HEK293 (cell line): ENCODE results near the gene KRT14.

ENCODE experiments used
- CTCF ChIA-PET: fragments of 350-600 bp; formaldehyde crosslinking; extraction: SDS; loops from one replicate; lab custom pipeline; 2021; ENCODE audit warnings: antibody characterized with exemption; lab: Yijun Ruan, JAX
- POLR2A ChIA-PET: fragments of 300-600 bp; formaldehyde crosslinking; extraction: SDS; loops from one replicate; lab custom pipeline; 2020; ENCODE audit warnings: antibody characterized with exemption, inconsistent platforms; lab: Yijun Ruan, JAX
- H3K27ac ChIP-seq: fragments of 200-500 bp; sonication (Bioruptor generic); 2 replicates; pipeline ENCODE4 v1.5.1; 2014; ENCODE audit warnings: low read depth, low read length, control low read depth, inconsistent platforms; ENCODE audit errors: extremely low read depth
- H3K36me3 ChIP-seq, 2 experiments: fragments of 200-500 bp in 1 of 2; sonication (Bioruptor generic) in 1 of 2; 1 replicate in 1 of 2; 2 replicates in 1 of 2; pipeline ENCODE4 v1.5.1; 2014 to 2017; ENCODE audit warnings: inconsistent platforms in 2 of 2, low read length in 2 of 2; ENCODE audit not compliant: control insufficient read depth in 2 of 2, insufficient read depth in 1 of 2
- H3K4me1 ChIP-seq: fragments of 200-500 bp; sonication (Bioruptor generic); 2 replicates; pipeline ENCODE4 v1.5.1; 2014; ENCODE audit warnings: mild to moderate bottlenecking, low read length, inconsistent platforms; ENCODE audit not compliant: control insufficient read depth, insufficient read depth
- H3K4me3 ChIP-seq: 2 replicates; pipeline ENCODE4 v1.5.1; 2011; ENCODE audit warnings: low read depth, mild to moderate bottlenecking, control low read depth, low read length, moderate library complexity
- H3K9me3 ChIP-seq: fragments of 200-500 bp; sonication (Bioruptor generic); 2 replicates; pipeline ENCODE4 v1.5.1; 2014; ENCODE audit warnings: low read depth, low read length, inconsistent platforms; ENCODE audit not compliant: control insufficient read depth, insufficient read depth
- EGR2 ChIP-seq: fragments of 450-650 bp; formaldehyde crosslinking; IDR thresholded peaks from 2 replicates; pipeline ENCODE4 v1.5.1; 2016; ENCODE audit warnings: low read depth, missing biosample characterization, missing genetic modification characterization
- GLI4 ChIP-seq: fragments of 450-650 bp; formaldehyde crosslinking; IDR thresholded peaks from 2 replicates; pipeline ENCODE4 v1.5.1; 2016; ENCODE audit warnings: missing biosample characterization, missing genetic modification characterization
- KLF8 ChIP-seq: fragments of 450-650 bp; formaldehyde crosslinking; IDR thresholded peaks from 2 replicates; pipeline ENCODE4 v1.5.1; 2016; ENCODE audit warnings: missing biosample characterization, missing genetic modification characterization
- OSR2 ChIP-seq: fragments of 450-650 bp; formaldehyde crosslinking; IDR thresholded peaks from 2 replicates; pipeline ENCODE4 v1.5.1; 2016; ENCODE audit warnings: missing biosample characterization, missing genetic modification characterization
- SETDB1 ChIP-seq: IDR thresholded peaks from one replicate; pipeline ENCODE4 v1.6.1; 2017; ENCODE audit warnings: mild to moderate bottlenecking, low read length, moderate library complexity, mixed read lengths; ENCODE audit not compliant: insufficient read length
- ZBTB17 ChIP-seq: fragments of 450-650 bp; formaldehyde crosslinking; IDR thresholded peaks from 2 replicates; pipeline ENCODE4 v1.5.1; 2016; ENCODE audit warnings: missing biosample characterization, missing genetic modification characterization
- ZFP3 ChIP-seq: fragments of 450-650 bp; formaldehyde crosslinking; IDR thresholded peaks from 2 replicates; pipeline ENCODE4 v1.5.1; 2016; ENCODE audit warnings: low read depth, missing biosample characterization, missing genetic modification characterization
- ZFP41 ChIP-seq: fragments of 450-650 bp; formaldehyde crosslinking; IDR thresholded peaks from 2 replicates; pipeline ENCODE4 v1.5.1; 2016; ENCODE audit warnings: missing biosample characterization, missing genetic modification characterization, borderline replicate concordance
- ZNF202 ChIP-seq: fragments of 450-650 bp; formaldehyde crosslinking; IDR thresholded peaks from 2 replicates; pipeline ENCODE4 v1.5.1; 2016; ENCODE audit warnings: missing biosample characterization, missing genetic modification characterization, borderline replicate concordance
- ZNF214 ChIP-seq: fragments of 450-650 bp; formaldehyde crosslinking; IDR thresholded peaks from 2 replicates; pipeline ENCODE4 v1.5.1; 2017; ENCODE audit warnings: missing biosample characterization, mild to moderate bottlenecking, missing genetic modification characterization, borderline replicate concordance
- ZNF324 ChIP-seq: fragments of 450-650 bp; formaldehyde crosslinking; IDR thresholded peaks from 2 replicates; pipeline ENCODE4 v1.5.1; 2016; ENCODE audit warnings: missing biosample characterization, missing genetic modification characterization
- ZNF423 ChIP-seq: fragments of 450-650 bp; formaldehyde crosslinking; IDR thresholded peaks from 2 replicates; pipeline ENCODE4 v1.5.1; 2016; ENCODE audit warnings: missing biosample characterization, missing genetic modification characterization
- ZNF433 ChIP-seq: fragments of 450-650 bp; formaldehyde crosslinking; IDR thresholded peaks from 2 replicates; pipeline ENCODE4 v1.5.1; 2016; ENCODE audit warnings: missing biosample characterization, missing genetic modification characterization, low read depth
- ZNF501 ChIP-seq: fragments of 450-650 bp; formaldehyde crosslinking; IDR thresholded peaks from 2 replicates; pipeline ENCODE4 v1.5.1; 2016; ENCODE audit warnings: missing biosample characterization, missing genetic modification characterization
- ZNF555 ChIP-seq: fragments of 450-650 bp; formaldehyde crosslinking; conservative IDR thresholded peaks from 2 replicates; pipeline ENCODE4 v1.5.1; 2017; ENCODE audit warnings: missing biosample characterization, mild to moderate bottlenecking, missing genetic modification characterization, inconsistent platforms
- ZNF571 ChIP-seq: fragments of 450-650 bp; formaldehyde crosslinking; IDR thresholded peaks from 2 replicates; pipeline ENCODE4 v1.5.0; 2017; ENCODE audit warnings: missing biosample characterization, missing genetic modification characterization
- ZNF610 ChIP-seq: fragments of 450-650 bp; formaldehyde crosslinking; IDR thresholded peaks from 2 replicates; pipeline ENCODE4 v1.5.1; 2016; ENCODE audit warnings: missing biosample characterization, missing genetic modification characterization, borderline replicate concordance
- ZNF621 ChIP-seq: fragments of 450-650 bp; formaldehyde crosslinking; IDR thresholded peaks from 2 replicates; pipeline ENCODE4 v1.5.1; 2017; ENCODE audit warnings: missing biosample characterization, missing genetic modification characterization
- ZNF660 ChIP-seq: fragments of 450-650 bp; IDR thresholded peaks from 2 replicates; pipeline ENCODE4 v1.5.1; 2018; ENCODE audit warnings: missing biosample characterization, mild to moderate bottlenecking, missing genetic modification characterization
- TF ChIP-seq, protein P1 (sequence below): fragments of 450-650 bp; formaldehyde crosslinking; IDR thresholded peaks from 2 replicates; pipeline ENCODE4 v1.5.1; 2016; ENCODE audit warnings: missing biosample characterization, missing genetic modification characterization, borderline replicate concordance
- TF ChIP-seq, protein P2 (sequence below): fragments of 450-650 bp; IDR thresholded peaks from 2 replicates; pipeline ENCODE4 v1.5.1; 2018; ENCODE audit warnings: missing biosample characterization, mild to moderate bottlenecking, missing genetic modification characterization
- TF ChIP-seq, protein P3 (sequence below): fragments of 450-650 bp; formaldehyde crosslinking; IDR thresholded peaks from 2 replicates; pipeline ENCODE4 v1.5.1; 2016; ENCODE audit warnings: missing biosample characterization, missing genetic modification characterization
- TF ChIP-seq, protein P4 (sequence below): fragments of 450-650 bp; formaldehyde crosslinking; optimal IDR thresholded peaks from 2 replicates; pipeline ENCODE3; 2016; ENCODE audit warnings: missing biosample characterization, mild to moderate bottlenecking, missing genetic modification characterization

Gene KRT14

DNA sequence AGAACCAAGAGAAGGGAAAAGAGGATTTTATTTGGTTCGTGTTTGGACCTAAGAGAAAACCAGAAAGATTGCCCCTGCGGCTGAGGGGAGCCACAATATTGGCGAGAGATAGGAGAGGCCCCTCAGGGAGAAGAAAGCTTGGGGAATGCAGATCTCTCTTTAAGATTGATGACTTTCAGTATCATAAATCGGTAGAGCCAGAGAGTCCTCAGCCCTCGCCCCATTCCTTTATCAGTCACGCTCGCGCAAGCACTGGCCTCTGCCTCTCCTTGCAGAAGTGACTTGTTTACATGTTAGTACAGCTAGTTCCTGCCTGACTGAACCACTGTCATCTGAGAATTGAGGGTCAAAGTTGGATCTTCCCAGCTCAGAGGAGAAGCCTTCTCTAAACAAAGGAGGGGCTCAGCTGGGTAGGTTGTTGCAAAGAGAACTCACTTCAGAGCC lies 37.1 kb downstream of the KRT14 start:
- Histone ChIP-seq H3K27ac (no peak overlapping the region; the same call in 1 of the 2 replicates), H3K4me1 (no peaks in the 10 kb centered on the region)

DNA sequence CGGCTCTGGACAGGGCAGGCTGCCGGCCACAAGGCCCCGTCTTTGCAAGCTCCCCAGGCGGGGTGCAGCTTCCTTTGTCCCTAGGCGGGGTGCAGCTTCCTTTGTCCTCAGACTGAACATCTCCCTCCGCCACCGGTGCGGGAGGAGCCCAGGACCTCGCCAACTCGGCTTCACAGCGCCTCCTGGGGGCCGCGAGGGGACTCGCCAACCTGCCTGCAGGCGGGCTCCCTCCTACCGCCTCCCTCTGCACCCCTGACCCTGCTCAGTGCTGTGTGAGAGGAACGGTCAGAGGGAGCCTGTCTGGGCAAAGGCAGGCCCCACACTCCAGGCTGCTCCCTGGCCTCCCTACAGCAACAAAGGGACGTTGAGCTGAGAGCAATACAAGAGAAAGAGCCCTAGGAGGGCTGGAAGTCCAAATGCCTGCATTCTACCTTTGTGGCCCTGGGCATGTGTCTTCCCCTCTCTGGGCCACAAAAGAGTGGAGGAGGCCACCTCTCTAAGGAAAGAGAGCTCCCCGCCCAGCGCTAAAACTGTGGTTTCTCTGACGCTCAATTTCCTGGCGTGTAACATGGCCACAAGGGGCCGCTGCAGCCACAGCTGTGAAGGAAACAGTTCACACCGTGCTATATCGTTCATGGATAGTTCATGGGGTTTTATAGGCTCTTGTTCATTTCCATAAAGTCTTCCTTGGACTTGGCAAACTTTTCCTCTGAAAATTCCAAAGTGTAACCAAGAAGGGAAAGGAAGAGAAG lies 37.7 kb downstream of the KRT14 start:
- no peak overlapping the region for H3K4me3 ChIP-seq
- H3K27ac ChIP-seq = peak overlapping the region; percentile 38
- ChIA-PET CTCF (interaction anchor here (0.5 to 16.6 kb wide), 131 partner anchors 10 to 1167 kb away, joined by 3 to 546 read pairs (median 5); partner anchors contain the start of genes KRT13, KRT15, KRT17 and KRT19), POLR2A (interaction anchor here (0.6 to 2.0 kb wide), 10 partner anchors 9 to 639 kb away, joined by 3 to 10 read pairs (median 4); partner anchors contain the start of genes EIF1 and KRT19)
- H3K9me3 ChIP-seq = no peaks in the 10 kb centered on the region
- H3K4me1 ChIP-seq = no peaks in the 10 kb centered on the region
- H3K36me3 ChIP-seq = no peaks in the 10 kb centered on the region
- no peak; the same call in 1 of the 2 replicates for TF ChIP-seq ZNF324
- no peak for TF ChIP-seq OSR2 (tag by site-specific recombination)
- TF ChIP-seq, protein P1, sequence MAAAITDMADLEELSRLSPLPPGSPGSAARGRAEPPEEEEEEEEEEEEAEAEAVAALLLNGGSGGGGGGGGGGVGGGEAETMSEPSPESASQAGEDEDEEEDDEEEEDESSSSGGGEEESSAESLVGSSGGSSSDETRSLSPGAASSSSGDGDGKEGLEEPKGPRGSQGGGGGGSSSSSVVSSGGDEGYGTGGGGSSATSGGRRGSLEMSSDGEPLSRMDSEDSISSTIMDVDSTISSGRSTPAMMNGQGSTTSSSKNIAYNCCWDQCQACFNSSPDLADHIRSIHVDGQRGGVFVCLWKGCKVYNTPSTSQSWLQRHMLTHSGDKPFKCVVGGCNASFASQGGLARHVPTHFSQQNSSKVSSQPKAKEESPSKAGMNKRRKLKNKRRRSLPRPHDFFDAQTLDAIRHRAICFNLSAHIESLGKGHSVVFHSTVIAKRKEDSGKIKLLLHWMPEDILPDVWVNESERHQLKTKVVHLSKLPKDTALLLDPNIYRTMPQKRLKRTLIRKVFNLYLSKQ (tag by site-specific recombination) = no peak
- TF ChIP-seq ZNF571 = no peak
- TF ChIP-seq ZNF621 (tag by site-specific recombination) = no peak
- TF ChIP-seq EGR2 (tag by site-specific recombination) = 0 out of 2 replicates have a peak, but pooled peaks have one; percentile 21
- no peak for TF ChIP-seq ZFP41 (tag by site-specific recombination)
- 0 out of 2 replicates have a peak, but pooled peaks have one; percentile 49 for TF ChIP-seq ZNF423 (tag by site-specific recombination)
- TF ChIP-seq, protein P2, sequence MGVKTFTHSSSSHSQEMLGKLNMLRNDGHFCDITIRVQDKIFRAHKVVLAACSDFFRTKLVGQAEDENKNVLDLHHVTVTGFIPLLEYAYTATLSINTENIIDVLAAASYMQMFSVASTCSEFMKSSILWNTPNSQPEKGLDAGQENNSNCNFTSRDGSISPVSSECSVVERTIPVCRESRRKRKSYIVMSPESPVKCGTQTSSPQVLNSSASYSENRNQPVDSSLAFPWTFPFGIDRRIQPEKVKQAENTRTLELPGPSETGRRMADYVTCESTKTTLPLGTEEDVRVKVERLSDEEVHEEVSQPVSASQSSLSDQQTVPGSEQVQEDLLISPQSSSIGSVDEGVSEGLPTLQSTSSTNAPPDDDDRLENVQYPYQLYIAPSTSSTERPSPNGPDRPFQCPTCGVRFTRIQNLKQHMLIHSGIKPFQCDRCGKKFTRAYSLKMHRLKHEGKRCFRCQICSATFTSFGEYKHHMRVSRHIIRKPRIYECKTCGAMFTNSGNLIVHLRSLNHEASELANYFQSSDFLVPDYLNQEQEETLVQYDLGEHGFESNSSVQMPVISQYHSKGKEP (tag by site-specific recombination) = no peak
- no peak for TF ChIP-seq ZNF555 (tag by site-specific recombination)
- TF ChIP-seq ZNF660 = 0 out of 2 replicates have a peak, but pooled peaks have one; percentile 33
- TF ChIP-seq ZNF202 = no peak
- TF ChIP-seq ZFP3 (tag by site-specific recombination) = no peak
- no peak for TF ChIP-seq GLI4 (tag by site-specific recombination)
- no peak for TF ChIP-seq KLF8 (tag by site-specific recombination)
- no peak for TF ChIP-seq ZNF501 (tag by site-specific recombination)
- TF ChIP-seq ZNF433 = no peak
- no peak for TF ChIP-seq ZNF214 (tag by site-specific recombination)

More for the DNA sequence above, 37.1 kb downstream of the KRT14 start:
- H3K4me3 ChIP-seq = no peak overlapping the region
- H3K36me3 ChIP-seq = no peaks in the 10 kb centered on the region
- ChIA-PET POLR2A (interaction anchor here (0.9 to 2.0 kb wide), 8 partner anchors 10 to 640 kb away, joined by 3 to 10 read pairs (median 4); partner anchors contain the start of genes EIF1 and KRT19), CTCF (interaction anchor here (0.5 to 16.6 kb wide), 109 partner anchors 7 to 1002 kb away, joined by 3 to 546 read pairs (median 6); partner anchors contain the start of genes KRT13, KRT15, KRT17 and KRT19)
- peak; percentile 26 for TF ChIP-seq SETDB1
- TF ChIP-seq ZNF423 (tag by site-specific recombination) = no peak
- TF ChIP-seq, protein P3, sequence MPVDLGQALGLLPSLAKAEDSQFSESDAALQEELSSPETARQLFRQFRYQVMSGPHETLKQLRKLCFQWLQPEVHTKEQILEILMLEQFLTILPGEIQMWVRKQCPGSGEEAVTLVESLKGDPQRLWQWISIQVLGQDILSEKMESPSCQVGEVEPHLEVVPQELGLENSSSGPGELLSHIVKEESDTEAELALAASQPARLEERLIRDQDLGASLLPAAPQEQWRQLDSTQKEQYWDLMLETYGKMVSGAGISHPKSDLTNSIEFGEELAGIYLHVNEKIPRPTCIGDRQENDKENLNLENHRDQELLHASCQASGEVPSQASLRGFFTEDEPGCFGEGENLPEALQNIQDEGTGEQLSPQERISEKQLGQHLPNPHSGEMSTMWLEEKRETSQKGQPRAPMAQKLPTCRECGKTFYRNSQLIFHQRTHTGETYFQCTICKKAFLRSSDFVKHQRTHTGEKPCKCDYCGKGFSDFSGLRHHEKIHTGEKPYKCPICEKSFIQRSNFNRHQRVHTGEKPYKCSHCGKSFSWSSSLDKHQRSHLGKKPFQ (tag by site-specific recombination) = peak; percentile 77; the same call in 1 of the 2 replicates
- no peak for TF ChIP-seq ZNF610 (tag by site-specific recombination)
- TF ChIP-seq, protein P4, sequence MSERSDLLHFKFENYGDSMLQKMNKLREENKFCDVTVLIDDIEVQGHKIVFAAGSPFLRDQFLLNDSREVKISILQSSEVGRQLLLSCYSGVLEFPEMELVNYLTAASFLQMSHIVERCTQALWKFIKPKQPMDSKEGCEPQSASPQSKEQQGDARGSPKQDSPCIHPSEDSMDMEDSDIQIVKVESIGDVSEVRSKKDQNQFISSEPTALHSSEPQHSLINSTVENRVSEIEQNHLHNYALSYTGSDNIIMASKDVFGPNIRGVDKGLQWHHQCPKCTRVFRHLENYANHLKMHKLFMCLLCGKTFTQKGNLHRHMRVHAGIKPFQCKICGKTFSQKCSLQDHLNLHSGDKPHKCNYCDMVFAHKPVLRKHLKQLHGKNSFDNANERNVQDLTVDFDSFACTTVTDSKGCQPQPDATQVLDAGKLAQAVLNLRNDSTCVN (tag by site-specific recombination) = peak; percentile 5
- TF ChIP-seq ZBTB17 (tag by site-specific recombination) = 0 out of 2 replicates have a peak, but pooled peaks have one; percentile 15
- TF ChIP-seq, protein P2 (tag by site-specific recombination) = no peak
- no peaks in the 10 kb centered on the region for H3K9me3 ChIP-seq
